ENCODE data around the gene PCSK4.

Gene PCSK4

DNA sequence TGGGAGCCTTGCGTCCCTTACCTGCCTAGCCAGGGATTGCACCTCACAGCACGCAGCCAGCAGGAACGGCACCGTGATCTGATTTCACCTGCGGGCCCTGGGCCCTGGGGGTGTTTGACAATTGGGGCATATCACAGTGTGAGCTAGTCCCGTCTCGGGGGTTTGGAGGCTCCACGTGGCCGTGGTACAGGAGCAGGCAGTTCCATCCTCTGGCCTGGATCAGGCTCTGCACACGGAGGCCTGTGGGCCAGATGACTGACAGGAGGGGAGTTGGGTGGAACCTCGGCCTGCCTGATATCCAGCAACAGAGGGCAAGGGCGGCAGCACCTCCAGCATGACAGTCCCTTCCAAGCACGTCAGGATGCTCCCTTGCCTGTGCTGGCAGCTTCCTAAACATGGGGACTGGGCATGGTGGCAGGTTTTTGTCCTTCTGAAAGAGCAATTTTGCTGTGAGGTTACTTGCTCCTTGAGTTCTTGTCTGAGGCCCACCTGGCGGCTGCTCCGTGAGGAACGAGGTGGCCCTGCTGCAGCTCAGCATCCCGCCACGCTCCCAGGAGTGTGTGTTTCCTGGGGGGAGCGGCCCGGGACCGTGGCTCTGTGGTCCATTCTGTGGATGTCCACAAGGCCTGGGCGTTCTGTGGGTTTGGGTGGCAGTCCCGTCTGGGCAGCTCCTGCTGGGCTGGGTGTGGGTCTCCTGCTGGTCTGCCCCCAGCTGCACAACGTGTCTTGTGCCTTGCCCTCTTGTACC is 58.2 kb downstream of the PCSK4 start:
- no peaks in the 10 kb centered on the region for H3K27me3 Mint-ChIP-seq (ENCODE audit: low read depth)
- no peak overlapping the region for H3K4me3 Mint-ChIP-seq
- H3K9me3 Mint-ChIP-seq = no peaks in the 10 kb centered on the region
- H3K36me3 Mint-ChIP-seq (ENCODE audit: low read depth) = peaks cover 14% of the 10 kb centered on the region
- no peaks in the 10 kb centered on the region for H3K4me1 Mint-ChIP-seq (ENCODE audit: low read depth)
- H3K27ac Mint-ChIP-seq = no peak overlapping the region

All from T-helper 1 cell treated with Interleukin-12 subunit alpha and Interleukin-12 subunit beta and Interleukin-4 antibody, amounts not matched to agents 30 μg/mL and 1 μg/mL, for 36 hours (primary cell).